ENCODE results near the gene RAB4A. TPM values are rescaled to one million over a fixed set of nuclear protein-coding genes. Genes with fewer than 3 reads are reported as not detected.

The RAB4A gene
- total RNA-seq, 2 experiments from 2014 or later, result 17.5 to 27.9 TPM

DNA sequence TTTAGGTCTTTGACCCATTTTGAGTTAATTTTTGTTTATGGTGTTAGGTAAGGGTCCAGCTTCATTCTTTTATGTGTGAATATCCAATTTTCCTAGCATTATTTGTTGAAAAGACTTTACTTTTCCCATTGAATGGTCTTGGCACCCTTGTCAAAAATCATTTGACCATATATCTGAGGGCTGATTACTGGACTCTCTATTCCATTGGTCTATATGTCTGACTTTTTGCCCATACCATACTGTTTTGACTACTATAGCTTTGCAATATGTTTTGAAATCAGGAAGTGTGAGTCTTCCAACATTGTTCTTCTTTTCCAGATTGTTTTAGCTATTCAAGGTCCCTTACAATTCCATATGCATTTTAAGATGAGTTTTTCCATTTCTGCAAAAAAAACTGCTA lies 83.3 kb downstream of the RAB4A start:
- no peak for DNase-seq (ENCODE audit: low spot score)
- Histone ChIP-seq H3K36me3 (ENCODE audit: insufficient read depth, low read length) (no peaks in the 10 kb centered on the region), H3K9me2 (ENCODE audit: insufficient read depth, low read length) (no peaks in the 10 kb centered on the region), H3K4me1 (ENCODE audit: insufficient read depth, low read length, poor library complexity, severe bottlenecking) (no peaks in the 10 kb centered on the region), H3K79me2 (ENCODE audit: insufficient read depth, low read depth, low read length) (no peaks in the 10 kb centered on the region), H4K20me1 (ENCODE audit: insufficient read depth, low read length) (no peaks in the 10 kb centered on the region), H3K4me2 (ENCODE audit: low read length) (no peak overlapping the region), H3K4me3 (ENCODE audit: low read depth, low read length, poor library complexity, severe bottlenecking) (no peak overlapping the region), H3K27ac (ENCODE audit: low read depth, low read length, poor library complexity, severe bottlenecking) (no peak overlapping the region), H2AFZ (ENCODE audit: low read length) (no peak overlapping the region), H3K9me3 (ENCODE audit: low read length) (peaks cover 16% of the 10 kb centered on the region)
- CTCF ChIA-PET (ENCODE audit: unreplicated experiment), result no interaction called here
- intact Hi-C loops (cut with micrococcal nuclease; ENCODE audit: unreplicated experiment), result no loop called here
- TF ChIP-seq, protein P1, sequence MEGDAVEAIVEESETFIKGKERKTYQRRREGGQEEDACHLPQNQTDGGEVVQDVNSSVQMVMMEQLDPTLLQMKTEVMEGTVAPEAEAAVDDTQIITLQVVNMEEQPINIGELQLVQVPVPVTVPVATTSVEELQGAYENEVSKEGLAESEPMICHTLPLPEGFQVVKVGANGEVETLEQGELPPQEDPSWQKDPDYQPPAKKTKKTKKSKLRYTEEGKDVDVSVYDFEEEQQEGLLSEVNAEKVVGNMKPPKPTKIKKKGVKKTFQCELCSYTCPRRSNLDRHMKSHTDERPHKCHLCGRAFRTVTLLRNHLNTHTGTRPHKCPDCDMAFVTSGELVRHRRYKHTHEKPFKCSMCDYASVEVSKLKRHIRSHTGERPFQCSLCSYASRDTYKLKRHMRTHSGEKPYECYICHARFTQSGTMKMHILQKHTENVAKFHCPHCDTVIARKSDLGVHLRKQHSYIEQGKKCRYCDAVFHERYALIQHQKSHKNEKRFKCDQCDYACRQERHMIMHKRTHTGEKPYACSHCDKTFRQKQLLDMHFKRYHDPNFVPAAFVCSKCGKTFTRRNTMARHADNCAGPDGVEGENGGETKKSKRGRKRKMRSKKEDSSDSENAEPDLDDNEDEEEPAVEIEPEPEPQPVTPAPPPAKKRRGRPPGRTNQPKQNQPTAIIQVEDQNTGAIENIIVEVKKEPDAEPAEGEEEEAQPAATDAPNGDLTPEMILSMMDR (conservative IDR thresholded peaks at IDR 0.05; ENCODE audit: low read length), result no peak
- TF ChIP-seq EZH2phosphoT487 (IDR thresholded peaks at IDR 0.05; ENCODE audit: borderline replicate concordance, low read depth, low read length), result no peak
- POLR2A ChIA-PET, result interaction anchor here (1.2 kb wide), 1 partner anchor 13 kb away, joined by 3 read pairs; no protein-coding TSS in a partner anchor
- BruUV-seq (replicated peaks), result no TSS peak

Other genes starting within 250 kb of the RAB4A start
- gene CCSAP, start 71.9 kb downstream of the RAB4A start, total RNA-seq (2014; rRNA removed; shearing (Covaris generic)), result 9.3 and 10.5 TPM in 2 replicates
- 15.7 and 16.9 TPM in 2 replicates for gene CCSAP, start 71.9 kb downstream of the RAB4A start, total RNA-seq (2022)
- gene ACTA1, start 163.0 kb downstream of the RAB4A start, total RNA-seq (2014; rRNA removed; shearing (Covaris generic)), result not detected in 2 replicates
- not detected in 2 replicates for gene ACTA1, start 163.0 kb downstream of the RAB4A start, total RNA-seq (2022)
- 33.0 and 33.3 TPM in 2 replicates for gene NUP133, start 237.2 kb downstream of the RAB4A start, total RNA-seq (2014; rRNA removed; shearing (Covaris generic))
- 50.4 and 53.2 TPM in 2 replicates for gene NUP133, start 237.2 kb downstream of the RAB4A start, total RNA-seq (2022)

All from OCI-LY7 (cell line).